ENCODE results near the gene TECRL. TPM values are rescaled to one million over a fixed set of nuclear protein-coding genes. Genes with fewer than 3 reads are reported as not detected.

The TECRL gene
- total RNA-seq, 4 donors from 2014 or later: not detected

- TF ChIP-seq POLR2A (IDR thresholded peaks at IDR 0.05) (no peak), CTCF (IDR thresholded peaks at IDR 0.05) (no peak)
- H3K4me1 ChIP-seq: no peaks in the 10 kb centered on the region
- no peaks in the 10 kb centered on the region for H3K27me3 ChIP-seq
- no peak overlapping the region for H3K27ac ChIP-seq
- H3K9me3 ChIP-seq: no peaks in the 10 kb centered on the region
- no peak overlapping the region for H3K4me3 ChIP-seq
- H3K36me3 ChIP-seq: no peaks in the 10 kb centered on the region
- DNase-seq: no peak
- intact Hi-C loops (cut with DNase I; ENCODE audit: low total_unique reads): no loop called here
Measured at GRCh38 chr4:64330143-64330542, 79.1 kb downstream of the TECRL start.

- TF ChIP-seq CTCF (IDR thresholded peaks at IDR 0.05) (no peak), POLR2A (IDR thresholded peaks at IDR 0.05) (no peak)
- no peak overlapping the region for H3K4me3 ChIP-seq
- DNase-seq: no peak
- no peaks in the 10 kb centered on the region for H3K9me3 ChIP-seq
- no peaks in the 10 kb centered on the region for H3K27me3 ChIP-seq
- H3K27ac ChIP-seq: no peak overlapping the region
- intact Hi-C loops (cut with DNase I; ENCODE audit: low total_unique reads): no loop called here
- H3K36me3 ChIP-seq: no peaks in the 10 kb centered on the region
- no peaks in the 10 kb centered on the region for H3K4me1 ChIP-seq
Measured at GRCh38 chr4:64327237-64327636, 82.0 kb downstream of the TECRL start.

GRCh38 chr4:64326507-64326906 lies 82.7 kb downstream of the TECRL start:
- no peak overlapping the region for H3K27ac ChIP-seq
- DNase-seq: no peak
- no peaks in the 10 kb centered on the region for H3K27me3 ChIP-seq
- H3K4me1 ChIP-seq: no peaks in the 10 kb centered on the region
- no peak overlapping the region for H3K4me3 ChIP-seq
- intact Hi-C loops (cut with DNase I; ENCODE audit: low total_unique reads): no loop called here
- no peaks in the 10 kb centered on the region for H3K9me3 ChIP-seq
- TF ChIP-seq CTCF (IDR thresholded peaks at IDR 0.05) (no peak), POLR2A (IDR thresholded peaks at IDR 0.05) (no peak)
- no peaks in the 10 kb centered on the region for H3K36me3 ChIP-seq

GRCh38 chr4:64306255-64306565 lies 103.0 kb downstream of the TECRL start:
- Histone ChIP-seq H3K9me3 (no peaks in the 10 kb centered on the region), H3K4me1 (no peaks in the 10 kb centered on the region), H3K27ac (no peak overlapping the region), H3K27me3 (no peaks in the 10 kb centered on the region), H3K4me3 (no peak overlapping the region), H3K36me3 (peaks cover 0 to 4% of the 10 kb centered on the region in 2 donors)
- intact Hi-C loops (cut with DNase I; ENCODE audit: low total_unique reads): no loop called here
- no peak for TF ChIP-seq POLR2A (IDR thresholded peaks at IDR 0.05)
- no peak for DNase-seq

- peaks cover 0 to 4% of the 10 kb centered on the region in 2 donors for H3K36me3 ChIP-seq
- no peak for DNase-seq
- TF ChIP-seq CTCF (IDR thresholded peaks at IDR 0.05): no peak
- TF ChIP-seq POLR2A (IDR thresholded peaks at IDR 0.05): no peak
- H3K9me3 ChIP-seq: no peaks in the 10 kb centered on the region
- no peaks in the 10 kb centered on the region for H3K4me1 ChIP-seq
- intact Hi-C loops (cut with DNase I; ENCODE audit: low total_unique reads): no loop called here
- no peaks in the 10 kb centered on the region for H3K27me3 ChIP-seq
- no peak overlapping the region for H3K27ac ChIP-seq
- no peak overlapping the region for H3K4me3 ChIP-seq
Measured at GRCh38 chr4:64305565-64306254, 103.5 kb downstream of the TECRL start.

- H3K27me3 ChIP-seq: no peaks in the 10 kb centered on the region
- H3K27ac ChIP-seq: no peak overlapping the region
- no peak overlapping the region for H3K4me3 ChIP-seq
- no peaks in the 10 kb centered on the region for H3K4me1 ChIP-seq
- H3K9me3 ChIP-seq: no peaks in the 10 kb centered on the region
- intact Hi-C loops (cut with DNase I; ENCODE audit: low total_unique reads): no loop called here
- no peaks in the 10 kb centered on the region for H3K36me3 ChIP-seq
- no peak for DNase-seq
- no peak for TF ChIP-seq POLR2A (IDR thresholded peaks at IDR 0.05)
- no peak for TF ChIP-seq CTCF (IDR thresholded peaks at IDR 0.05)
Measured at GRCh38 chr4:64272432-64272831, 136.8 kb downstream of the TECRL start.

Measured in uterus (tissue), 4 donors.